Endothelial cell of umbilical vein (primary cell): Measurements from ENCODE around the gene HLA-DQA1. TPM values are rescaled to one million over a fixed set of nuclear protein-coding genes. Genes with fewer than 3 reads are reported as not detected.

Experiments
- BruUV-seq: library from RNA; stranded (reverse); fragments of 400-500 nt; replicated peaks from 2 replicates; lab custom pipeline; 2021; lab: Mats Ljungman, UMichigan
- CTCF ChIA-PET: fragments of 300-600, 350-600 bp; sonication (Branson Sonifier 250); formaldehyde crosslinking; loops from one replicate; lab custom pipeline; 2021; ENCODE audit warnings: antibody characterized with exemption, inconsistent platforms; lab: Charles Lee
- POLR2A ChIA-PET: fragments of 300-600, 350-600 bp; sonication (Branson Sonifier 250); formaldehyde crosslinking; loops from one replicate; lab custom pipeline; 2021; ENCODE audit warnings: antibody characterized with exemption, inconsistent platforms; lab: Charles Lee
- DNase-seq: peaks from one replicate; pipeline ENCODE4 v3.0.0-alpha.2; 2011; ENCODE audit warnings: low read depth, low spot score
- FAIRE-seq: peaks from 2 replicates; lab custom pipeline; 2011; peaks lifted over from hg19 to GRCh38; lab: Jason Lieb, UNC
- H2AFZ ChIP-seq: 2 replicates; pipeline ENCODE4 v1.6.0; 2012; ENCODE audit warnings: low read depth, low read length, control low read depth, inconsistent platforms
- H3K27ac ChIP-seq: 2 replicates; pipeline ENCODE4 v1.5.1; 2011; ENCODE audit warnings: low read depth, mild to moderate bottlenecking, control low read depth, low read length, moderate library complexity; ENCODE audit not compliant: insufficient read depth
- H3K27me3 ChIP-seq, 2 experiments: 2 replicates each; pipeline versions ENCODE4 v1.6.0 to v1.6.1; 2011; ENCODE audit warnings: low read length in 2 of 2, mixed read lengths in 1 of 2; ENCODE audit not compliant: control insufficient read depth in 2 of 2, insufficient read depth in 2 of 2
- H3K36me3 ChIP-seq, 2 experiments: 2 replicates in 1 of 2; 3 replicates in 1 of 2; pipeline ENCODE4 v1.5.1; 2011; ENCODE audit warnings: low read length in 2 of 2, mild to moderate bottlenecking in 1 of 2, moderate library complexity in 1 of 2; ENCODE audit not compliant: control insufficient read depth in 2 of 2, insufficient read depth in 2 of 2; ENCODE audit errors: extremely low read depth in 1 of 2
- H3K4me1 ChIP-seq: 3 replicates; pipeline ENCODE4 v1.5.1; 2011; ENCODE audit warnings: mild to moderate bottlenecking, low read length; ENCODE audit not compliant: control insufficient read depth, insufficient read depth; ENCODE audit errors: extremely low read depth
- H3K4me2 ChIP-seq: 2 replicates; pipeline ENCODE4 v1.6.1; 2011; ENCODE audit warnings: low read length, control low read depth, mixed read lengths; ENCODE audit not compliant: insufficient read depth
- H3K4me3 ChIP-seq, 3 experiments: fragments of 200-600 bp in 1 of 3; sonication (generic), shearing (Covaris generic) in 1 of 3; replicated peaks in 1 of 3; 2 replicates each; pipeline ENCODE4 v1.5.1; 2011 to 2016; ENCODE audit warnings: control low read depth in 3 of 3, low read length in 3 of 3, mild to moderate bottlenecking in 2 of 3, inconsistent platforms in 1 of 3, low read depth in 1 of 3, moderate library complexity in 1 of 3; ENCODE audit not compliant: insufficient read depth in 1 of 3
- H3K79me2 ChIP-seq: 2 replicates; pipeline ENCODE4 v1.6.0; 2012; ENCODE audit warnings: low read length, inconsistent platforms; ENCODE audit not compliant: control insufficient read depth, insufficient read depth
- H3K9ac ChIP-seq: replicated peaks from 2 replicates; pipeline ENCODE3; 2011; ENCODE audit warnings: low read length, control low read depth; ENCODE audit not compliant: insufficient read depth; ENCODE audit errors: extremely low read depth
- H3K9me1 ChIP-seq: replicated peaks from 3 replicates; pipeline ENCODE4 v1.6.0; 2011; ENCODE audit warnings: mild to moderate bottlenecking, low read length; ENCODE audit not compliant: control insufficient read depth, insufficient read depth; ENCODE audit errors: extremely low read depth
- H3K9me3 ChIP-seq: replicated peaks from 2 replicates; pipeline ENCODE4 v1.5.1; 2012; ENCODE audit warnings: low read length, inconsistent platforms; ENCODE audit not compliant: control insufficient read depth, insufficient read depth
- H4K20me1 ChIP-seq: replicated peaks from 2 replicates; pipeline ENCODE3; 2011; ENCODE audit warnings: mild to moderate bottlenecking, low read length; ENCODE audit not compliant: control insufficient read depth, insufficient read depth; ENCODE audit errors: extremely low read depth
- EZH2 ChIP-seq: IDR thresholded peaks from 2 replicates; pipeline ENCODE4 v1.6.1; 2012; ENCODE audit warnings: borderline replicate concordance, low read depth, mild to moderate bottlenecking, moderate library complexity, low read length, inconsistent platforms; ENCODE audit not compliant: severe bottlenecking
- FOS ChIP-seq: IDR thresholded peaks from 2 replicates; pipeline ENCODE4 v1.6.1; 2011; ENCODE audit warnings: mild to moderate bottlenecking, low read length, moderate library complexity, borderline replicate concordance; ENCODE audit not compliant: insufficient read depth
- GATA2 ChIP-seq: IDR thresholded peaks from 2 replicates; pipeline ENCODE4 v1.7.0; 2011; ENCODE audit warnings: low read depth, mild to moderate bottlenecking, moderate library complexity, mixed read lengths, low read length; ENCODE audit not compliant: insufficient read length, insufficient read depth
- MYC ChIP-seq: IDR thresholded peaks from one replicate; pipeline ENCODE4 v1.6.1; 2011; ENCODE audit warnings: mild to moderate bottlenecking, low read depth, low read length
- dilution Hi-C: fragments of 300-500 bp; cut with MboI; formaldehyde crosslinking; loops from one replicate; pipeline ENCODE4 v1.15.0; 2019; ENCODE audit warnings: low sequenced_read_pairs; ENCODE audit not compliant: extremely low pct_ligation_motif_present
- intact Hi-C: fragments of 100-400 bp; cut with micrococcal nuclease; formaldehyde crosslinking; loops from one replicate; pipeline ENCODE4 v1.10.0; 2022
- polyA plus RNA-seq, 4 experiments: library from polyadenylated mRNA; depleted of rRNA in 3 of 4; stranded (reverse) in 3 of 4; unstranded in 1 of 4; fragments of >200 nt; gene quantifications; 2 replicates each; pipeline versions ENCODE4 v1.2.1 to v1.2.3, GENCODE V29; 2011 to 2012; ENCODE audit warnings: missing spikeins in 1 of 4
- total RNA-seq: library from RNA; stranded (reverse); gene quantifications from 2 replicates; pipeline ENCODE4 v1.2.3, GENCODE V29; 2021
- TF ChIP-seq, protein P1 (sequence below), 2 donors: IDR thresholded peaks; 1 replicate in 1 of 2; 2 replicates in 1 of 2; pipeline ENCODE4 v1.5.1; 2011; ENCODE audit warnings: low read length in 2 of 2, mild to moderate bottlenecking in 2 of 2, moderate library complexity in 2 of 2, control low read depth in 1 of 2, inconsistent platforms in 1 of 2, low read depth in 1 of 2; ENCODE audit not compliant: insufficient read depth in 1 of 2; ENCODE audit errors: extremely low read depth in 1 of 2

Gene HLA-DQA1
- total and polyA plus RNA-seq, 2 donors (not counting 3 experiments of a cell fraction or from before 2014, with no cell fraction given) = not detected

GRCh38 chr6:32622545-32623401 is 14.4 kb upstream of the HLA-DQA1 start:
- H3K4me2 ChIP-seq = no peak overlapping the region
- DNase-seq = no peak
- ChIA-PET POLR2A (no interaction called here), CTCF (interaction anchor here (0.7 to 2.0 kb wide), 20 partner anchors 10 to 374 kb away, joined by 3 to 37 read pairs (median 4); partner anchors contain the start of gene HLA-DQA1)
- dilution Hi-C loops (no loop called here), intact Hi-C loops (loop anchor here (1.0 to 2.0 kb wide), 4 partner anchors 78 to 246 kb away; no protein-coding TSS in a partner anchor)
- TF ChIP-seq, protein P1, sequence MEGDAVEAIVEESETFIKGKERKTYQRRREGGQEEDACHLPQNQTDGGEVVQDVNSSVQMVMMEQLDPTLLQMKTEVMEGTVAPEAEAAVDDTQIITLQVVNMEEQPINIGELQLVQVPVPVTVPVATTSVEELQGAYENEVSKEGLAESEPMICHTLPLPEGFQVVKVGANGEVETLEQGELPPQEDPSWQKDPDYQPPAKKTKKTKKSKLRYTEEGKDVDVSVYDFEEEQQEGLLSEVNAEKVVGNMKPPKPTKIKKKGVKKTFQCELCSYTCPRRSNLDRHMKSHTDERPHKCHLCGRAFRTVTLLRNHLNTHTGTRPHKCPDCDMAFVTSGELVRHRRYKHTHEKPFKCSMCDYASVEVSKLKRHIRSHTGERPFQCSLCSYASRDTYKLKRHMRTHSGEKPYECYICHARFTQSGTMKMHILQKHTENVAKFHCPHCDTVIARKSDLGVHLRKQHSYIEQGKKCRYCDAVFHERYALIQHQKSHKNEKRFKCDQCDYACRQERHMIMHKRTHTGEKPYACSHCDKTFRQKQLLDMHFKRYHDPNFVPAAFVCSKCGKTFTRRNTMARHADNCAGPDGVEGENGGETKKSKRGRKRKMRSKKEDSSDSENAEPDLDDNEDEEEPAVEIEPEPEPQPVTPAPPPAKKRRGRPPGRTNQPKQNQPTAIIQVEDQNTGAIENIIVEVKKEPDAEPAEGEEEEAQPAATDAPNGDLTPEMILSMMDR (IDR thresholded peaks at IDR 0.05; ENCODE audit: extremely low read depth in 1 of 2, insufficient read depth in 1 of 2, low read depth in 1 of 2, low read length in 2 of 2) = peak in 1 of 2 donors; percentile 14
- TF ChIP-seq FOS = no peak
- H3K4me3 ChIP-seq = no peak overlapping the region
- H3K4me1 ChIP-seq = no peaks in the 10 kb centered on the region
- H3K9me1 ChIP-seq = no peaks in the 10 kb centered on the region
- no peaks in the 10 kb centered on the region for H3K36me3 ChIP-seq
- H2AFZ ChIP-seq = no peak overlapping the region
- BruUV-seq = no TSS peak
- no peak overlapping the region for H3K9ac ChIP-seq
- FAIRE-seq = no peak
- H3K79me2 ChIP-seq = no peaks in the 10 kb centered on the region
- H3K27me3 ChIP-seq = no peaks in the 10 kb centered on the region
- H3K9me3 ChIP-seq = no peaks in the 10 kb centered on the region
- no peak overlapping the region for H3K27ac ChIP-seq
- no peaks in the 10 kb centered on the region for H4K20me1 ChIP-seq

DNA sequence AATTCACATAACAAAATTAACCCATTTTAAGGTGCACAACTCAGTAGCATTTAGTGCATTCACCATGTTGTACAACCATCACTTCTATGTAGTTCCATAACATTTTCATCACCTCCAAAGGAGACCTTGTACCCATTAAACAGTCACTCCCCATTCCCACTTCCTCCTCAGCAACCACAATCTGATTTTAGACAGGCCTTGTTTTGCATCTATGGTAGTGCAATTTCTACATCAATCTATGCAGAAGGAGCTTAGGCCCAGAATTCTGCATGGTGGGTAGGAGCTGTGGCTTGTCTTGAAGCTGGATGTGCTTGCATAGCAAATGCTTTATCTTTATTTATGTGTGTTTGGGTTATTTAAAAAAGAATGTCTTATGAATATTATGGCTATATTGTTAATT is 13.5 kb upstream of the HLA-DQA1 start:
- FAIRE-seq = no peak
- no TSS peak for BruUV-seq
- H3K27ac ChIP-seq = no peak overlapping the region
- no peak overlapping the region for H3K9ac ChIP-seq
- H2AFZ ChIP-seq = no peak overlapping the region
- intact Hi-C loops = loop anchor here (2.0 kb wide), 1 partner anchor 77 kb away; no protein-coding TSS in a partner anchor
- ChIA-PET POLR2A (no interaction called here), CTCF (interaction anchor here (1.0 kb wide), 1 partner anchor 244 kb away, joined by 5 read pairs; no protein-coding TSS in a partner anchor)
- no peaks in the 10 kb centered on the region for H3K36me3 ChIP-seq
- DNase-seq = no peak
- H4K20me1 ChIP-seq = no peaks in the 10 kb centered on the region
- no peaks in the 10 kb centered on the region for H3K9me3 ChIP-seq
- TF ChIP-seq GATA2 (no peak), MYC (no peak), EZH2 (no peak), FOS (no peak)
- H3K79me2 ChIP-seq = no peaks in the 10 kb centered on the region
- no peaks in the 10 kb centered on the region for H3K9me1 ChIP-seq
- no peak overlapping the region for H3K4me2 ChIP-seq
- dilution Hi-C loops = no loop called here
- no peak overlapping the region for H3K4me3 ChIP-seq
- no peaks in the 10 kb centered on the region for H3K27me3 ChIP-seq
- H3K4me1 ChIP-seq = no peaks in the 10 kb centered on the region
